ENCODE measurements around the gene PLD6.

GRCh38 chr17:17201271-17201670 lies 4.9 kb downstream of the PLD6 start:
- no peak for TF ChIP-seq POLR2A (IDR thresholded peaks at IDR 0.05)
- no peak for TF ChIP-seq CTCF (IDR thresholded peaks at IDR 0.05)
